ENCODE measurements around the gene NEK5. TPM values are rescaled to one million over a fixed set of nuclear protein-coding genes. Genes with fewer than 3 reads are reported as not detected.

NEK5 gene
- total RNA-seq, 6 experiments from 2014 or later = 0.06 TPM; not detected in 5

- WGBS (ENCODE audit: insufficient coverage, low coverage, low lambda C conversion rate, missing lambda C conversion rate) = 12% methylated on average over 17 of the region's 17 CpGs
- peak in 2 of 3 donors; percentile 38 to 53 for DNase-seq
Measured at GRCh38 chr13:52158629-52159158, 29.8 kb upstream of the NEK5 start.

DNA sequence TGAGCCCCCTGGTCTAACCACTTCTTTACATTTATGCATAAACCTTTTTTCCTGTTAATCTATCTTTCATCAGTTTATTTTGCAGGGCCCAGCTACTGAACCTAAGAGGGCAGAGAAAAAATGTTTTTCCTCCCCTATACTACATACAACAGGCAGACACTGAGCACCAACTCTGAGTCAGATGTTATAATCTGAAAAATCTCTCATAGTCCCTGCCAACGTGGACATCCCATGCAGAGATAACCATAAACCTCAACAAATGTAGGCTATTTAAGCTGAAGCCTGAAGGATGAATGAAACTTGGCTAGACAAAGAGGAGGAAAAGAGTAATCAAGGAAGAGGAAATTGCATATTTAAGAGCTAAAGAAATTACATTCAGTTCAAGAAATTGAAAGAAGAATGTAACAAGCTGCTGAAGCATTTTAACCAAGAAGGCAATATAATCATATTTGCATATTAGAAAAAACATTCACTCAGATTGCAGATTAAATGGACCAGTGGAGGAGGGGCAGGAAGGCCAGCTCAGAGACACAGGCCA lies 27.9 kb upstream of the NEK5 start:
- peaks cover 0 to 7% (median 0%) of the 10 kb centered on the region in 4 donors for H3K36me3 ChIP-seq
- ATAC-seq = no peak
- H3K4me1 ChIP-seq = peaks cover 0 to 20% (median 0%) of the 10 kb centered on the region in 4 donors
- no peak for DNase-seq
- 55% methylated on average over 1 of the region's 1 CpG for WGBS (ENCODE audit: insufficient coverage, low coverage, low lambda C conversion rate, missing lambda C conversion rate)
- H3K9me3 ChIP-seq = no peaks in the 10 kb centered on the region
- no peak overlapping the region for H3K4me3 ChIP-seq
- H3K27me3 ChIP-seq = no peaks in the 10 kb centered on the region
- intact Hi-C loops (cut with DNase I) = no loop called here
- no peak overlapping the region for H3K27ac ChIP-seq
- TF ChIP-seq CTCF (IDR thresholded peaks at IDR 0.05) (no peak), POLR2A (IDR thresholded peaks at IDR 0.05) (no peak)

More at GRCh38 chr13:52158629-52159158, 29.8 kb upstream of the NEK5 start:
- Histone ChIP-seq H3K4me3 (peak overlapping the region; percentile 82 to 92 (median 90)), H3K27me3 (no peaks in the 10 kb centered on the region), H3K9me3 (no peaks in the 10 kb centered on the region), H3K4me1 (peaks cover 0 to 20% (median 0%) of the 10 kb centered on the region in 4 donors), H3K27ac (peak overlapping the region; percentile 61 to 82 (median 79)), H3K36me3 (no peaks in the 10 kb centered on the region)
- peak; percentile 44 to 60 (median 49) for ATAC-seq
- TF ChIP-seq CTCF (IDR thresholded peaks at IDR 0.05) (no peak), POLR2A (IDR thresholded peaks at IDR 0.05) (no peak)
- intact Hi-C loops (cut with DNase I) = no loop called here

- DNase-seq = no peak
- no peaks in the 10 kb centered on the region for H3K27me3 ChIP-seq
- no peak overlapping the region for H3K27ac ChIP-seq
- H3K4me1 ChIP-seq = peaks cover 0 to 10% (median 0%) of the 10 kb centered on the region in 4 donors
- ATAC-seq = no peak
- intact Hi-C loops (cut with DNase I) = no loop called here
- H3K4me3 ChIP-seq = no peak overlapping the region
- H3K9me3 ChIP-seq = no peaks in the 10 kb centered on the region
- H3K36me3 ChIP-seq = peaks cover 0 to 15% (median 0%) of the 10 kb centered on the region in 4 donors
- no peak for TF ChIP-seq POLR2A (IDR thresholded peaks at IDR 0.05)
- TF ChIP-seq CTCF (IDR thresholded peaks at IDR 0.05) = no peak
- 100% methylated on average over 1 of the region's 1 CpG for WGBS (ENCODE audit: insufficient coverage, low coverage, low lambda C conversion rate, missing lambda C conversion rate)
Measured at GRCh38 chr13:52155177-52155576, 26.3 kb upstream of the NEK5 start.

GRCh38 chr13:52147225-52147624 lies 18.4 kb upstream of the NEK5 start:
- WGBS (ENCODE audit: insufficient coverage, low coverage, low lambda C conversion rate, missing lambda C conversion rate) = 78% methylated on average over 1 of the region's 1 CpG
- H3K36me3 ChIP-seq = peaks cover 0 to 17% (median 0%) of the 10 kb centered on the region in 4 donors
- TF ChIP-seq POLR2A (IDR thresholded peaks at IDR 0.05) (no peak), CTCF (IDR thresholded peaks at IDR 0.05) (no peak)

More at GRCh38 chr13:52147225-52147624, 18.4 kb upstream of the NEK5 start:
- Histone ChIP-seq H3K27ac (no peak overlapping the region), H3K27me3 (no peaks in the 10 kb centered on the region), H3K4me3 (no peak overlapping the region), H3K9me3 (no peaks in the 10 kb centered on the region), H3K4me1 (no peaks in the 10 kb centered on the region)
- ATAC-seq (no peak), DNase-seq (no peak)
- intact Hi-C loops (cut with DNase I) = no loop called here
